NCI-H2227 treated with DMSO at 0.1 percent for 48 hours (cell line): Measurements from ENCODE around the gene PLXNC1.

Source experiments
- DNase-seq: peaks from one replicate; lab custom pipeline; 2025; lab: John Stamatoyannopoulos, UW

Gene PLXNC1

GRCh38 chr12:94265539-94265938 lies 117.2 kb downstream of the PLXNC1 start:
- DNase-seq = no peak

- DNase-seq = no peak
Measured at GRCh38 chr12:94265966-94266745, 117.8 kb downstream of the PLXNC1 start.

GRCh38 chr12:94266796-94267536 lies 118.6 kb downstream of the PLXNC1 start:
- DNase-seq = no peak

GRCh38 chr12:94267537-94267872 lies 119.1 kb downstream of the PLXNC1 start:
- no peak for DNase-seq

GRCh38 chr12:94267921-94268471 lies 119.6 kb downstream of the PLXNC1 start:
- DNase-seq = no peak

- no peak for DNase-seq
Measured at GRCh38 chr12:94269316-94269999, 121.1 kb downstream of the PLXNC1 start.

GRCh38 chr12:94271351-94271750 lies 123.0 kb downstream of the PLXNC1 start:
- no peak for DNase-seq

- no peak for DNase-seq
Measured at GRCh38 chr12:94272280-94272679, 123.9 kb downstream of the PLXNC1 start.

- no peak for DNase-seq
Measured at GRCh38 chr12:94273272-94273671, 124.9 kb downstream of the PLXNC1 start.

GRCh38 chr12:94276725-94277124 lies 128.3 kb downstream of the PLXNC1 start:
- DNase-seq = no peak

- DNase-seq = no peak
Measured at GRCh38 chr12:94277426-94278000, 129.1 kb downstream of the PLXNC1 start.

- no peak for DNase-seq
Measured at GRCh38 chr12:94280063-94280462, 131.7 kb downstream of the PLXNC1 start.

GRCh38 chr12:94282675-94283074 lies 134.3 kb downstream of the PLXNC1 start:
- no peak for DNase-seq

- no peak for DNase-seq
Measured at GRCh38 chr12:94284046-94284445, 135.7 kb downstream of the PLXNC1 start.

- DNase-seq = no peak
Measured at GRCh38 chr12:94284859-94285258, 136.5 kb downstream of the PLXNC1 start.

- no peak for DNase-seq
Measured at GRCh38 chr12:94285943-94286582, 137.7 kb downstream of the PLXNC1 start.

- DNase-seq = peak; percentile 16
Measured at GRCh38 chr12:94286583-94287244, 138.3 kb downstream of the PLXNC1 start.

- peak; percentile 60 for DNase-seq
Measured at GRCh38 chr12:94287245-94287628, 138.9 kb downstream of the PLXNC1 start.

GRCh38 chr12:94289461-94290312 lies 141.3 kb downstream of the PLXNC1 start:
- peak; percentile 75 for DNase-seq

GRCh38 chr12:94290353-94290752 lies 142.0 kb downstream of the PLXNC1 start:
- peak; percentile 70 for DNase-seq
